Measurements from ENCODE around the gene SUCLG2.

DNA sequence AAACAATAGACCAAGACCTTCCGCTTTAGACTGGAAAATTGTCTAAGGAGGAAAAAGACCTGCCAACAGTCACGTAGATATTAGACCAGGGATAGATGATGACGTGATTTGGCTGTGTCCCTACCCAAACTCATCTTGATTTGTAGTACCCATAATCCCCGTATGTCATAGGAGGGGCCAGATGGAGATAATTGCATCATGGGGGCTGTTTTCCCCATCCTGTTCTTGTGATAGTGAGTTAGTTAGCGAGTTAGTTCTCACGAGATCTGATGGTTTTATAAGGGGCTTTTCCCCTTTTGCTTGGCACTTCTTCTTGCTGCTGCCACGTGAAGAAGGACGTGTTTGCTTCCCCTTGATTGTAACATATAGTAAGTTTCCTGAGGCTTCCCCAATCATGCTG lies 31.7 kb upstream of the SUCLG2 start:
- TF ChIP-seq, protein P1, sequence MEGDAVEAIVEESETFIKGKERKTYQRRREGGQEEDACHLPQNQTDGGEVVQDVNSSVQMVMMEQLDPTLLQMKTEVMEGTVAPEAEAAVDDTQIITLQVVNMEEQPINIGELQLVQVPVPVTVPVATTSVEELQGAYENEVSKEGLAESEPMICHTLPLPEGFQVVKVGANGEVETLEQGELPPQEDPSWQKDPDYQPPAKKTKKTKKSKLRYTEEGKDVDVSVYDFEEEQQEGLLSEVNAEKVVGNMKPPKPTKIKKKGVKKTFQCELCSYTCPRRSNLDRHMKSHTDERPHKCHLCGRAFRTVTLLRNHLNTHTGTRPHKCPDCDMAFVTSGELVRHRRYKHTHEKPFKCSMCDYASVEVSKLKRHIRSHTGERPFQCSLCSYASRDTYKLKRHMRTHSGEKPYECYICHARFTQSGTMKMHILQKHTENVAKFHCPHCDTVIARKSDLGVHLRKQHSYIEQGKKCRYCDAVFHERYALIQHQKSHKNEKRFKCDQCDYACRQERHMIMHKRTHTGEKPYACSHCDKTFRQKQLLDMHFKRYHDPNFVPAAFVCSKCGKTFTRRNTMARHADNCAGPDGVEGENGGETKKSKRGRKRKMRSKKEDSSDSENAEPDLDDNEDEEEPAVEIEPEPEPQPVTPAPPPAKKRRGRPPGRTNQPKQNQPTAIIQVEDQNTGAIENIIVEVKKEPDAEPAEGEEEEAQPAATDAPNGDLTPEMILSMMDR (IDR thresholded peaks at IDR 0.05), result no peak
- TF ChIP-seq EP300 (IDR thresholded peaks at IDR 0.05) (no peak), POLR2A (IDR thresholded peaks at IDR 0.05; ENCODE audit: low read depth) (no peak)
